NCI-H748 treated with DMSO at 0.1 percent for 48 hours (cell line): ENCODE measurements around the gene SYTL1.
"Not testable (repeated sequence)": the region's sequence is repeated elsewhere in the genome, so short reads cannot be mapped to it uniquely, and the experiment has no call there.

Experiments
- DNase-seq: peaks from one replicate; lab custom pipeline; 2025; lab: John Stamatoyannopoulos, UW

The SYTL1 gene

GRCh38 chr1:27384797-27385196 is 43.0 kb downstream of the SYTL1 start:
- not testable (repeated sequence) for DNase-seq

GRCh38 chr1:27388337-27389005 is 46.6 kb downstream of the SYTL1 start:
- DNase-seq: peak; percentile 23

- DNase-seq: no peak
These were observed 49.8 kb downstream of the SYTL1 start for GRCh38 chr1:27391511-27392095.

GRCh38 chr1:27392096-27392777 is 50.4 kb downstream of the SYTL1 start, which contains the start of gene GPR3:
GPR3 (plus strand) TSS chr1:27392622; CDS start chr1:27393799, 1,177 bp downstream.
- DNase-seq: peak; percentile 61

- no peak for DNase-seq
These were observed 51.2 kb downstream of the SYTL1 start for GRCh38 chr1:27392778-27393635.

- no peak for DNase-seq
These were observed 51.9 kb downstream of the SYTL1 start for GRCh38 chr1:27393641-27394281.

GRCh38 chr1:27394282-27394658 is 52.4 kb downstream of the SYTL1 start:
- DNase-seq: no peak

- DNase-seq: no peak
These were observed 53.1 kb downstream of the SYTL1 start for GRCh38 chr1:27394925-27395324.

GRCh38 chr1:27395441-27396195 is 53.8 kb downstream of the SYTL1 start:
- peak; percentile 37 for DNase-seq

GRCh38 chr1:27397110-27397509 is 55.3 kb downstream of the SYTL1 start:
- no peak for DNase-seq

GRCh38 chr1:27397749-27398148 is 55.9 kb downstream of the SYTL1 start:
- DNase-seq: no peak

- DNase-seq: no peak
These were observed 56.8 kb downstream of the SYTL1 start for GRCh38 chr1:27398405-27399149.

- no peak for DNase-seq
These were observed 57.6 kb downstream of the SYTL1 start for GRCh38 chr1:27399251-27400025.

GRCh38 chr1:27400082-27400962 is 58.5 kb downstream of the SYTL1 start:
- no peak for DNase-seq

GRCh38 chr1:27400963-27401341 is 59.1 kb downstream of the SYTL1 start:
- no peak for DNase-seq

- DNase-seq: no peak
These were observed 60.5 kb downstream of the SYTL1 start for GRCh38 chr1:27402349-27402754.

- no peak for DNase-seq
These were observed 61.4 kb downstream of the SYTL1 start for GRCh38 chr1:27403065-27403726.
